Upper lobe of left lung (tissue), 6 donors: ENCODE data around the gene ALDH1A3. TPM values are rescaled to one million over a fixed set of nuclear protein-coding genes. Genes with fewer than 3 reads are reported as not detected.
A peak's percentile ranks its signal among the peaks of the same experiment; 100 is the strongest.

ENCODE experiments used
- ATAC-seq, 2 donors: fragments of 200-7000 bp; cut with Tn5 transposase; one replicate each; pipeline ENCODE4 v1.9.1; 2022; ENCODE audit warnings: mild to moderate bottlenecking in 2 of 2, moderate library complexity in 2 of 2; ENCODE audit not compliant: low FRiP score in 2 of 2
- DNase-seq, 2 donors: peaks; one replicate each; pipeline ENCODE4 v3.0.0-alpha.2; 2019 to 2020
- H3K27ac ChIP-seq, 4 donors: fragments of 200-600 bp; sonication (generic); one replicate each; pipeline ENCODE4 v1.5.1; 2016 to 2019
- H3K27me3 ChIP-seq, 4 donors: fragments of 200-600 bp; sonication (generic); one replicate each; pipeline ENCODE4 v1.5.1; 2017 to 2019
- H3K36me3 ChIP-seq, 4 donors: fragments of 200-600 bp; sonication (generic); one replicate each; pipeline ENCODE4 v1.5.1; 2016 to 2019
- H3K4me1 ChIP-seq, 4 donors: fragments of 200-600 bp; sonication (generic); one replicate each; pipeline ENCODE4 v1.5.1; 2018 to 2019
- H3K4me3 ChIP-seq, 4 donors: fragments of 200-600 bp; sonication (generic); one replicate each; pipeline ENCODE4 v1.5.1; 2017 to 2019; ENCODE audit warnings: mild to moderate bottlenecking in 2 of 4, moderate library complexity in 1 of 4
- H3K9me3 ChIP-seq, 4 donors: fragments of 200-600 bp; sonication (generic); one replicate each; pipeline ENCODE4 v1.5.1; 2018 to 2019
- CTCF ChIP-seq, 6 experiments: fragments of 450-650 bp in 4 of 6; fragments of 200-600 bp in 2 of 6; sonication (generic) in 2 of 6; IDR thresholded peaks; one replicate each; pipeline ENCODE4 v1.5.1; 2016 to 2019; ENCODE audit warnings: antibody characterized with exemption in 6 of 6
- EP300 ChIP-seq, 4 donors: sonication (generic); formaldehyde crosslinking; IDR thresholded peaks; one replicate each; pipeline ENCODE4 v1.5.1; 2017; ENCODE audit warnings: antibody characterized with exemption in 4 of 4, control low read depth in 2 of 4
- POLR2A ChIP-seq, 4 donors: fragments of 450-650 bp; IDR thresholded peaks; one replicate each; pipeline ENCODE4 v1.5.1; 2016 to 2017; ENCODE audit warnings: antibody characterized with exemption in 4 of 4, mild to moderate bottlenecking in 2 of 4
- POLR2AphosphoS5 ChIP-seq, 2 donors: sonication (generic); formaldehyde crosslinking; IDR thresholded peaks; one replicate each; pipeline ENCODE4 v1.5.1; 2017; ENCODE audit warnings: antibody characterized with exemption in 2 of 2
- WGBS, 2 donors: methylation state at CpG; one replicate each; pipeline ENCODE4 v1.1.5; 2017 to 2018; 5-methylcytosine and 5-hydroxymethylcytosine counted together
- total RNA-seq, 6 donors: library from RNA; depleted of rRNA in 4 of 6; stranded (reverse); fragments of >200 nt in 4 of 6; gene quantifications; one replicate each; pipeline versions ENCODE4 v1.1.0 to v1.2.1, GENCODE V29; 2016 to 2021
- donor health status: DM: no; HTN: no; CAD: no; lungs with moderate emphysema.
- donor health status: DM: no; HTN: yes; CAD: no; lungs with severe emphysema.

The ALDH1A3 gene
- total RNA-seq, 6 donors from 2014 or later = 3.6 to 41.5 (median 14.1) TPM

GRCh38 chr15:100900136-100900794 is 20.6 kb downstream of the ALDH1A3 start:
- ATAC-seq = no peak
- 74 to 77% methylated on average over 13 of the region's 13 CpGs for WGBS, 2 donors

GRCh38 chr15:100900795-100901169 is 21.2 kb downstream of the ALDH1A3 start:
- peaks cover 5 to 10% (median 7%) of the 10 kb centered on the region in 4 donors for H3K4me1 ChIP-seq
- no peaks in the 10 kb centered on the region for H3K9me3 ChIP-seq
- WGBS, 2 donors = 86 to 88% methylated on average over 7 to 9 of the region's 9 CpGs
- H3K36me3 ChIP-seq = no peaks in the 10 kb centered on the region
- TF ChIP-seq EP300 (IDR thresholded peaks at IDR 0.05) (no peak), CTCF (IDR thresholded peaks at IDR 0.05) (no peak), POLR2AphosphoS5 (IDR thresholded peaks at IDR 0.05) (no peak), POLR2A (IDR thresholded peaks at IDR 0.05) (no peak)
- H3K27ac ChIP-seq = no peak overlapping the region
- DNase-seq = no peak
- H3K27me3 ChIP-seq = peaks cover 0 to 3% (median 0%) of the 10 kb centered on the region in 4 donors
- H3K4me3 ChIP-seq = no peak overlapping the region
- ATAC-seq = no peak

More at GRCh38 chr15:100900136-100900794, 20.6 kb downstream of the ALDH1A3 start:
- Histone ChIP-seq H3K27me3 (peaks cover 0 to 3% (median 0%) of the 10 kb centered on the region in 4 donors), H3K36me3 (no peaks in the 10 kb centered on the region), H3K4me3 (no peak overlapping the region), H3K4me1 (peaks cover 5 to 10% (median 7%) of the 10 kb centered on the region in 4 donors), H3K27ac (no peak overlapping the region), H3K9me3 (no peaks in the 10 kb centered on the region)
- TF ChIP-seq CTCF (IDR thresholded peaks at IDR 0.05) (no peak), EP300 (IDR thresholded peaks at IDR 0.05) (no peak), POLR2AphosphoS5 (IDR thresholded peaks at IDR 0.05) (no peak), POLR2A (IDR thresholded peaks at IDR 0.05) (no peak)
- no peak for DNase-seq

GRCh38 chr15:100901296-100901695 is 21.7 kb downstream of the ALDH1A3 start:
- ATAC-seq (no peak), DNase-seq (no peak)
- no peaks in the 10 kb centered on the region for H3K9me3 ChIP-seq
- WGBS, 2 donors = 58 to 60% methylated on average over 2 to 3 of the region's 3 CpGs
- no peak overlapping the region for H3K27ac ChIP-seq
- H3K27me3 ChIP-seq = peaks cover 0 to 3% (median 0%) of the 10 kb centered on the region in 4 donors
- peaks cover 5 to 10% (median 7%) of the 10 kb centered on the region in 4 donors for H3K4me1 ChIP-seq
- no peak for TF ChIP-seq POLR2AphosphoS5 (IDR thresholded peaks at IDR 0.05)
- TF ChIP-seq POLR2A (IDR thresholded peaks at IDR 0.05) = no peak
- no peak for TF ChIP-seq EP300 (IDR thresholded peaks at IDR 0.05)
- TF ChIP-seq CTCF (IDR thresholded peaks at IDR 0.05) = no peak
- no peak overlapping the region for H3K4me3 ChIP-seq
- no peaks in the 10 kb centered on the region for H3K36me3 ChIP-seq

- Histone ChIP-seq H3K4me3 (peak overlapping the region in 3 of 4 donors; percentile 5 to 39 (median 9)), H3K36me3 (no peaks in the 10 kb centered on the region), H3K4me1 (peaks cover 5 to 10% (median 7%) of the 10 kb centered on the region in 4 donors), H3K27ac (peak overlapping the region in 3 of 4 donors; percentile 38 to 76 (median 55)), H3K9me3 (no peaks in the 10 kb centered on the region), H3K27me3 (peaks cover 0 to 3% (median 0%) of the 10 kb centered on the region in 4 donors)
- DNase-seq = peak in 1 of 2 donors; percentile 29
- no peak for TF ChIP-seq EP300 (IDR thresholded peaks at IDR 0.05)
- TF ChIP-seq POLR2AphosphoS5 (IDR thresholded peaks at IDR 0.05) = no peak
- TF ChIP-seq POLR2A (IDR thresholded peaks at IDR 0.05) = no peak
- TF ChIP-seq CTCF (IDR thresholded peaks at IDR 0.05) = no peak
- ATAC-seq = no peak
- 74 to 87% methylated on average over 14 of the region's 14 CpGs for WGBS, 2 donors
These were observed 22.2 kb downstream of the ALDH1A3 start for GRCh38 chr15:100901702-100902435.
